Measurements from ENCODE around the gene EIF4H. TPM values are rescaled to one million over a fixed set of nuclear protein-coding genes. Genes with fewer than 3 reads are reported as not detected.

EIF4H gene
- total RNA-seq, 1 experiment from 2014 or later, result 384 TPM

GRCh38 chr7:74225400-74225799, 51.2 kb downstream of the EIF4H start:
- no peaks in the 10 kb centered on the region for H3K9me2 ChIP-seq (ENCODE audit: insufficient read depth)
- POLR2A ChIA-PET, result no interaction called here
- no peak for DNase-seq (ENCODE audit: low read depth, low spot score)
- intact Hi-C loops (cut with micrococcal nuclease), result no loop called here
- no peaks in the 10 kb centered on the region for H3K9me3 ChIP-seq (ENCODE audit: control insufficient read depth in 1 of 2, insufficient read depth in 1 of 2, low read depth in 1 of 2, low read length in 2 of 2)
- H3K27ac ChIP-seq (ENCODE audit: low read depth, low read length), result no peak overlapping the region
- no peaks in the 10 kb centered on the region for H3K27me3 ChIP-seq (ENCODE audit: insufficient read depth, low read length)
- no peak for ATAC-seq
- peaks cover 2 to 10% of the 10 kb centered on the region in 2 experiments; a peak in 3 of 4 replicates for H3K36me3 ChIP-seq (ENCODE audit: control insufficient read depth in 1 of 2, insufficient read depth in 2 of 2, low read length in 2 of 2)
- no peaks in the 10 kb centered on the region for H4K20me1 ChIP-seq (ENCODE audit: insufficient read depth)
- TF ChIP-seq YY1 (IDR thresholded peaks at IDR 0.05; ENCODE audit: extremely low read depth, insufficient replicate concordance, low read depth, low read length) (no peak), RAD21 (IDR thresholded peaks at IDR 0.05; ENCODE audit: low read depth) (no peak), EGR1 (IDR thresholded peaks at IDR 0.05; ENCODE audit: low read depth) (no peak), TCF7L2 (IDR thresholded peaks at IDR 0.05; ENCODE audit: borderline replicate concordance, extremely low read depth, insufficient read depth, insufficient read length) (no peak), ZFX (IDR thresholded peaks at IDR 0.05) (no peak), CTCF (IDR thresholded peaks at IDR 0.05 in 2 of 3, conservative IDR thresholded peaks at IDR 0.05 in 1 of 3; ENCODE audit: borderline replicate concordance in 1 of 3, insufficient read depth in 1 of 3, low read depth in 2 of 3, low read length in 2 of 3) (no peak), EZH2phosphoT487 (IDR thresholded peaks at IDR 0.05; ENCODE audit: borderline replicate concordance) (no peak), JUND (IDR thresholded peaks at IDR 0.05) (no peak), ZNF274 (IDR thresholded peaks at IDR 0.05; ENCODE audit: low read depth, low read length) (no peak), CEBPB (IDR thresholded peaks at IDR 0.05; ENCODE audit: low read depth) (no peak), ATF3 (IDR thresholded peaks at IDR 0.05) (no peak), ELF1 (IDR thresholded peaks at IDR 0.05; ENCODE audit: borderline replicate concordance, low read depth) (no peak), ZBTB33 (IDR thresholded peaks at IDR 0.05; ENCODE audit: extremely low read depth, insufficient replicate concordance, low read length) (no peak), SIN3A (IDR thresholded peaks at IDR 0.05; ENCODE audit: low read depth) (no peak), CBX3 (IDR thresholded peaks at IDR 0.05; ENCODE audit: low read depth) (no peak), MAX (IDR thresholded peaks at IDR 0.05) (no peak)
- H3K79me2 ChIP-seq (ENCODE audit: insufficient read depth, low read length), result no peaks in the 10 kb centered on the region
- CTCF ChIA-PET, result no interaction called here
- H3K4me1 ChIP-seq (ENCODE audit: control insufficient read depth in 1 of 2, insufficient read depth in 2 of 2, low read length in 2 of 2), result peaks cover 3 to 12% of the 10 kb centered on the region in 2 experiments; a peak in 3 of 4 replicates
- RAD21 ChIA-PET (ENCODE audit: low non-redundant PET in 1 of 2, low total read pairs in 2 of 2, uncharacterized antibody in 2 of 2, unreplicated experiment in 2 of 2), result no interaction called here
- no peak overlapping the region for H3K4me3 ChIP-seq (replicated peaks in 1 of 2; ENCODE audit: low read depth in 1 of 2, low read length in 2 of 2)
- H3K9ac ChIP-seq (ENCODE audit: low read length), result no peak overlapping the region
- no TSS peak for BruUV-seq (replicated peaks)
- H3K4me2 ChIP-seq (ENCODE audit: low read length), result no peak overlapping the region
- no peak overlapping the region for H2AFZ ChIP-seq (ENCODE audit: low read depth, low read length, poor library complexity, severe bottlenecking)

Data from HCT116 (cell line).